Fibroblast of skin of back (primary cell): ENCODE data around the gene C14orf93.
"Not testable (repeated sequence)": the region's sequence is repeated elsewhere in the genome, so short reads cannot be mapped to it uniquely, and the experiment has no call there.

Source experiments
- DNase-seq: peaks from one replicate; pipeline ENCODE4 v3.0.0-alpha.2; 2013

Gene C14orf93

GRCh38 chr14:23020143-23021128 lies 10.5 kb upstream of the C14orf93 start:
- DNase-seq, result no peak

DNA sequence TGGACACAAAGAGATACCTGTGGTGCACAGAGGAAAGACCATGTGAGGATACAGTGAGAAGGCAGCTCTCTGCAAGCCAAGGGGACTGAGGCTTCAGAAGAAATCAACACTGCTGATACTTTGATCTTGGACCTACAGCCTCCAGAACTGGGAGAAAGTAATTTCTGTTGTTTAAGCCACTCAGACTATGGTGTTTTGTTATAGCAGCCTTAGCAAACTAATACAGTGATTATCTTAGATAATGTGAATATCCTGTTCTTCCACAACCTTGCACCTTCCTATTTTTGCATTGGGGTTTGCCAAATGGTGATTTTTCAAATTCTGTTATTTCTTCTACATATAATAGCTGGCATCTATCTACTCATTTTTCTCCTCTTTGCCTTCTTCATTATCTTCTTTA lies 8.2 kb upstream of the C14orf93 start:
- no peak for DNase-seq

DNA sequence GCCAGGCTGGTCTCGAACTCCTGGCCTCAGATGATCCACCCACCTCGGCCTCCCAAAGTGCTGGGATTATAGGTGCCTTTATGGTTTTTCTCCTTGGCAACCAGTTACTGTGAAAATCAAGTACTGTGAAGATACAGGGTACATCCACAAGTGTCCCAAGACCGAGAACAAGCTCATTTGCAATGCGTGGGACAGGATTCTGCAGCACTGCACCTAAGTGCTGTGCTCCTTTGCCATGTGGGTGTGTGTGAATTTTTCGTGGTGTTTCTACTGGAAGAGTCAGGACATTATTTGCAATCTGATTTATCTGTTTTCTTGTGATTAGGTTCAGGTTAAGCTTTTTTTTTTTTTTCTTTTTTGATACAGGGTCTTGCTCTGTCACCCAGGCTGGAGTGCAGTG lies 7.1 kb upstream of the C14orf93 start:
- DNase-seq, result no peak

DNA sequence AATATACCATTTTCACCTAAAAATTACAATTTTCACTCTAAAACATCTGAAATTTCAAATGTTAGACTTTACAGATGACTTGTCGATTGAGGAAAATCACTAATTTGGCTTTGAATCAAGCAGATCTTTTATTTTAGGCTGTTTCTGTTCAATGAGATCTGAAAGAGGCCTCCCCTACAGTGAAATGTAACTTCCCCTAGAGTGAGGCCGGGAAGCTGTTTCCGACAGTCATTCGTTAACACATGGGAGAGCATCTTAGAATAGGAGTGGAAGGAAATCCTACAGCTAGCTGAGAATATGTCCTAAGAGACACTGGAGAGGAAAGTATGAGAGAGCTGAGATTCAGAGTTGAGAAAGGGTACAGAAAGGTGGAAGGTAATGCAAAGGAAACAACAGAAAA lies 5.7 kb upstream of the C14orf93 start:
- DNase-seq, result no peak

DNA sequence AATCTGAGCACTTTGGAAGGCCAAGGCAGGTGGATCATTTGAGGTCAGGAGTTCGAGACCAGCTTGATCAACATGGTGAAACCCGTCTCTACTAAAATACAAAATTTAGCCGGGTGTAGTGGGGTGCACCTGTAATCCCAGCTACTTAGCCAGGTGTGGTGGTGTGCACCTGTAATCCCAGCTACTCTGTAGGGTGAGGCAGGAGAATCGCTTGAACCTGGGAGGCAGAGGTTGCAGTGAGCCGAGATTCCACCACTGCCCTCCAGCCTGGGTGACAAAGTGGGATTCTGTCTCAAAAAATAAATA lies 3.8 kb upstream of the C14orf93 start:
- DNase-seq, result not testable (repeated sequence)

DNA sequence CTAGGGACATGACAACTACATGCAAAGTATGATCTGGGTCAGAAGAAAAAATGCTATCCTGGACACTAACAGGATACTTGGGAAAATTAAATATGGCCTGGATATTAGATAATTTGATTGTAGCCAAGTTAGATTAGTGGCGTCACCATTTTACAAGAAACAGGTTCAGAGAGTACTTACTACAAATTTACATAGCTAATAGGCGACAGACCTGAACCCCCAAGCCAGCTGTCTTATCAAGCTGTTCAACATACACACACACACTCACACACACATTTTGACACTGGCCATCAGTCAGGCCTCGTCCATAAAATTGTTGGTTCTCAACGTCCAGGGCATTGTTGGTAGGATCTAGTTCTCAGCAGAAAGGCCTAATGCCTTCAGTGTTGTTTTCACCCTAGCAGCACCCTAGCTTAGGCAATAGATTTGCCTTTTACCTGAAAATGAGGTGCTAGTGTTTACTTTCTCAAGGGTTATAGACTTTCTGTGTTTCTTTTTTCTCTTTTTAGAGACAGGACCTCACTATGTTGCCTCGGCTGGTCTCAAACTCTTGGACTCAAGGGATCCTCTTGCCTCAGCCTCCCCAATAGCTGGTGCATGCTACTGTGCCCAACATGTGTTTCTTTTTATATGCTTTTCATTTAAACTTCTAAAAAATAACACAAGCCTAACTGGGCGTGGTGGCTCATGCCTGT lies 3.3 kb upstream of the C14orf93 start:
- DNase-seq, result no peak

- no peak for DNase-seq
These were observed 432 bp downstream of the C14orf93 start for GRCh38 chr14:23009483-23009938.

- DNase-seq, result no peak
These were observed 1.1 kb downstream of the C14orf93 start for GRCh38 chr14:23008831-23009230.

DNA sequence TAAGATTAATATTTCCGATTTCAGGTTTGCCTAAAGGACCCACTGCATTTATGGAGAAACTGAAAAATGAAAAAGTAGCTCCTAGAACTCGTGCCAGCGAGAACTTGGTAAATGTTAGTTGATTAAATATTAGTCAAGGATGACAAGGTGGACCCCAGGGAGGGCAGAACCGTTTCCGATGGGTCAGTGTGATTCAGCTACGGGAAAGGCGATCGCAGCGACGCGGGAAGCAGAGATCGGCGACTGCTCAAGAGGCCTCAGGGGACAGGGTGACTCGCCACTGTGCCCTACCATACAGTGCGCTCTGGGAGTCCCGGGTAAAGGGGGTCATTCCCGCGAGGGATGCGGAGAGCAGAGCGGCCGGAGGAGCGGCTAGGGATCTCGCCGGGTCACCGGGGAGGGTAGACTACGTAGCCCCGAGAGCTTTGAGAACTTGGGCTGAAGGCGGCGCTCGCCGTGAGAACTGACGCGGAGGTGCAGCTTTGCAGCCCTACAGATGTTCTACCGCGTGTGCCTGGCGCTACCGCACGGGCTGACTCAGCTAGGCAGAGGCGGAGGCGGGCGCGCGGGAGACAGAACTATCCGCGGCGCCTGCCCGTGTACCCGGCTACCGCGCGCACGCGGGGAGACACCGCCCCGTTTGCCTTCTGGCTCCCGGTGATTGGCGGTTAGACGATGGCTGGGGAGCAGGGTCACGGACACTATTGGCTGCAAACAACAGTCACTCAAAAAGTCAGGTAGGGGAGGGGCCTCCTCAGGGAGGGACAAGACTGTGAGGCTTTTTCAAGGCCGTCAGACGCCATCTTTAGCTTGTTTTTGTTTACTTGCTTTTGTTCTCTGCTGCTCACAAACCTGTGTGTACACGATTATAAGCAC lies 3.2 kb downstream of the C14orf93 start:
- peak; percentile 97 for DNase-seq

DNA sequence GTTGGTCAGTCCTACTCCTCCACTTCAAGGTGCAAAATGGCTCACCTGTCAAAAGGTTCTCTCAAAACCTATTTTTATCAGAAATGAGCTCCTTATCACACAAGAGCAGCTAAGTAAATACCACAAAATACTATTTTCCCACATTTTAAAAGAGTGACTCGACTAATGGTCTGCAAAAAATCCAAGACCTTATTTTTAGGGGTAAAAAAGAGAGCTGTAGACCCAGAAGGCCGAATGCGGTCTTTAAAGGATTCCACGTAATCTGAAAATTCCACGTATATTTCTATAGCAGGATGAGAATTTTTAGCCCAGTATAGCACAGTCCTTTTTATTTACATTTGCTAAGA lies 3.8 kb downstream of the C14orf93 start:
- peak; percentile 37 for DNase-seq

- peak; percentile 59 for DNase-seq
These were observed 4.3 kb downstream of the C14orf93 start for GRCh38 chr14:23005451-23006187.

DNA sequence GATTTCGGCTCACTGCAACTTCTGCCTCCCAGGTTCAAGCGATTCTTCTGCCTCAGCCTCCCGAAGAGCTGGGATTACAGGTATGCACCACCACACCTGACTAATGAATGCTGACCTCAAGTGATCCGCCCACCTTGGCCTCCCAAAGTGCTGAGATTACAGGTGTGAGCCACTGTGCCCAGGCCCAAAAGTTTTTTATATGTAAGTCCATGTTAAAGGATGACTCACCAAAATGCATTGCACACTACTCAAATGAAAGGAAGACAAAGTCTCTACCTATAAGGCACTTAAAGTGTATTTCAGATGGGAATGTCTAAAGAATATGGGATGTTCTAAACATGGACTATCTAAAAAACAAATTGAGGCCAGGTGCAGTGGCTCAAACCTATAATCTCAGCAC lies 5.7 kb downstream of the C14orf93 start:
- not testable (repeated sequence) for DNase-seq

DNA sequence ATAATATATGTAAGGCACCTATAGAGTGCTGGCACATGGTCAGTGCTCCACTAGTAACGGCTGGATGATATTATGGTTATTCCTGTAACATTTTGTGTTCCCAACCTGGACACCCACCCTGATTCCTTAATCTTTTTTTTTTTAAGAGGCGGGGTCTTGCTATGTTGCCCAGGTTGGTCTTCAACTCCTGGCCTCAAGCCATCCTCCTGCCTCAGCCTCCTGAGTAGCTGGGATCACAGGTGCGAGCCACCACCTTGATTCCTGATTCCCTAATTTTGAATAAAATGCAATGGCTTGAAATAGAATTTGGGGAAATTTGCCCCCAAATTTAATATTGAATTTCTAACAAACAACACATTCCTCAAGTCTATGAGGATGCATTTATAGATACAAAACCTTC lies 7.4 kb downstream of the C14orf93 start:
- no peak for DNase-seq

DNA sequence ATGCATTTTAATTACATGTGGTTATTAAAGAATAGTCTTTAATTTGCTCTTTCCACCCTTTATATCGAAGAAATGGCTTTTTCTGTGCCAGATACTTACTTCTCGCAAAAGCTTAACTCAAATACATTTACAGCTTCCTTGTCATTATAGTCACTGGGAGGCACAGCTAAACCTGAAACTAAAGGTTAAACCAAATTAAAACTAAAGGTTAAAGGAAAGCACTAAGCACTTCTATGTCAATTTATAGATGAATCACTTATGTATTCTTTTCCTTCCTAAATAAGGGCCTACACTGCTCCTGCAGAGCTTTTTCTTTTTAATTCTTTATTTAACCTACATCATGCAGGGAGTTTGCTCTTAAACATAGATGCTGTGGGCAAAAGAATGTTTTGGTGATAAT lies 9.1 kb downstream of the C14orf93 start:
- no peak for DNase-seq

GRCh38 chr14:22998329-22999012 lies 11.5 kb downstream of the C14orf93 start:
- DNase-seq, result no peak

DNA sequence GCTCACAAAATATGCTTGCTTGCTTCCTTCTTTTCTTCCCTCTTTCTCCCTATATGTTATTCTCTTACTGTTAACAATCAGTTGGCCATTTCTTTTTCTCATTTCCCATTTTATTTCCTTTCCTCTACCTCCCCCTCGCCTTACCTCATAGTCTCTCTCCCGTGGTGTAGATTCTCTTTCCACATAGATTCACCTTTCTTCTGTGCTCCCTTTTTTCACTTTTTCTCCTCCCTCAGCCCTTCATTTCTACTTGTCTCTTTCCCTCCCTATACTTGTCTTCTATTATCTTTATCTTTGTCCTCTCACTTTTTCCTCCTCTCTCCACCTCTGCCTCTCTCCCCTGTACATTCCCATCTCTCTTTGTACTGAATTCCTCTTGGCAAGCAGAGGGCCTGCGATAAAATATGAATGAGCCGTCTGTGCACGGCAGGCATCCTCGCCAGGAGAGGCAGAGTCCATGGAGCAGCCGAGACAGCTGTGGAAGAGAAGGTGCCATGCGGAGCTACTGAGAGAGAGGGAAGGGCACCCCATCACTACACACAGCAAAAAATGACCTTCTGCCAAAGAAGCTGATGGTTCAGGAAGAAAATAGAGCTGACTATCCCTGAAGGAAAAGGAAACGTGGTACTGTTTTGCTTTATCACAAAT lies 12.1 kb downstream of the C14orf93 start:
- no peak for DNase-seq

- no peak for DNase-seq
These were observed 12.9 kb downstream of the C14orf93 start for GRCh38 chr14:22996768-22997654.

GRCh38 chr14:22995889-22996625 lies 13.9 kb downstream of the C14orf93 start:
- DNase-seq, result no peak

DNA sequence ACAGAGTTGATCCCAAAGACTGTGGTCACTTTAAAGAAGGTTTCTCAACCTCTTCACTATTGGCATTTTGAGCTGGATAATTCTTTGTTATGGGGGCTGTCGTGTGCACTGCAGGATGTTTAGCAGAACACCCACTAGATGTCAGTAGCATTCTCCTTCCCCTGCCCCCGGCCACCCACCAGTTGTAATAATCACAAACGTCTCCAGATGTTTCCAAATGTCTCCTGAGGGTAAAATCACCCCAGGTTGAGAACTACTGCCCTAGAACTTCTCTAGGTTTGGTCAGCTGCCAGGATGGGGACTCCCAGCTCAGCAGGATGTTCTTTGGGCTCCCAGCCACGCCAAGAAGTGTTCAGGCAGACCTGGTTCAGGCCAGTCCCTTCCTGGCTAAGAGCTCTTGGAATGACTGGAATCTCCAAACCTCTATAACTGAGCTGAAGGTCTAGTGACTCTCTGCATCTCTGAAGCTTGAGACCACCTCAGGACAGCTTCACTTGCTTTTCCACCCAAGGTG lies 15.1 kb downstream of the C14orf93 start:
- DNase-seq, result peak; percentile 56
